ENCODE measurements around the gene EFCAB14.
"Not testable (repeated sequence)": the region's sequence is repeated elsewhere in the genome, so short reads cannot be mapped to it uniquely, and the experiment has no call there.

The EFCAB14 gene

GRCh38 chr1:46651152-46651551, 67.8 kb downstream of the EFCAB14 start:
- not testable (repeated sequence) for DNase-seq

DNA sequence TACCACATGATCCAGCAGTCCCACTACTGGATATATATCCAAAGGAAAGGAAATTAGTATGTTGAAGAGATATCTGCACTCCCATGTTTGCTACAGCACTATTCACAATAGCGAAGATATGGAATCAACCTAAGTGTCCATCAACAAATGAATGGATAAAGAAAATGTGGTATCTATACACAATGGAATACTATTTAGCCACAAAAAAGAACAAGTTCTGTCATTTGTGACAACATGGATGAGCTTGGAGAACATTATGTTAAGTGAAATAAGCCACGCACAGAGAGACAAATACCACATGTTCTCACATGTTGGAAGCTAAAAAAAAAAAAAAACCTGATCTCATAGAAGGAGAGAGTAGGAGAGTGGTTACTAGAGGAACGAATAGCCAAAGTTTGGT, 68.4 kb downstream of the EFCAB14 start:
- no peak for DNase-seq

DNA sequence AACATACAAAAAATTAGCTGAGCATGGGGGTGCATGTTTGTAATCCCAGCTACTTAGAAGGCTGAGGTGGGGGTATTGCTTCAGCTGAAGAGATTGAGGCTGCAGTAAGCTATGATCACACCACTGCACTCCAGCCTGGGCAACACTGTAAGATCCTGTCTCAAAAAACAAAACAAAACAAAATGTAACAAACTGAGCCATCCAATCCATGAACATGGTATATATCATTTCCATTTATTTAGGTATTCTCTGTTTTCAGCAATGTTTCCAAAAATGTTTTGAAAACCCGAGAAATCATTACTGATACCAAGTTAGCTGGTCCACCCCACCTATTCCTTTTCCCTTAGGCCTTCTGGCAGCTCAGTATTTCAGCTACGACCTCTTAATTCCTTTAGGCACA, 69.2 kb downstream of the EFCAB14 start:
- no peak for DNase-seq

DNA sequence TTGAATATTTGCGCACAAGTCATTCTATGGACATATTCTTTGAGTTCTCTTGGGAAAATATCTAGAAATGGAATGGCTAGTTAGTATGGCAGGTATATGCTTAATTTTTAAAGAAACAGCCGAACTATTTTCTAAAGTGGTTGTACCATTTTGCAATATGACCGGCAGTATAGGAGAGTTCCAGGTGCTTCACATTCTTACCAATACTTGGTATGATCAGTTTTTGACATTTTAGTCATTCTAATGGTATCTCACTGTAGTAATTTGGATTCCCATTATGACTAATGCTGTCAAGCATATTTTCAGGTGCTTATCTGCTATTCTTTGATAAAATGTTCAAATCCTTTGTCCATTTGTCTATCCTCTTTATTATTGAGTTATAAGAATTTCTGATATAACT, 71.3 kb downstream of the EFCAB14 start:
- DNase-seq: no peak

DNA sequence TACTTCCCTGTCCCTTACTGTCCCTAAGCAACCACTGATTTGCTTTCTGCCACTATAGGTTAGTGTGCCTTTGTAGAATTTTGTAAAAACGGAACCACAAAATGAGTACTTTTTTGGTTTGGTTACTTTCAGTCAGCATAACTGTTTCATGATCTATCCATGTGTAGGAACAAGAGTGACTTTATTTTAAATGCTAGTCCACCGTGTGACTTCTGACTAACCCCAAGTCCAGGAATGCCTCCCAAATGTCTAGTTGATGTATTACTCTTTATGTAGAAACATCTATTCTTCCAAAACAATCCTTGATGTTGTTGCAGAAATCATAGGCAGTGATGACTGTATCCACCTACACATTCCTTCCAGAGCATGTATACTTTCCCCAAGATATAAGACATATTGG, 72.1 kb downstream of the EFCAB14 start:
- no peak for DNase-seq

GRCh38 chr1:46646331-46646730, 72.6 kb downstream of the EFCAB14 start:
- DNase-seq: no peak

DNA sequence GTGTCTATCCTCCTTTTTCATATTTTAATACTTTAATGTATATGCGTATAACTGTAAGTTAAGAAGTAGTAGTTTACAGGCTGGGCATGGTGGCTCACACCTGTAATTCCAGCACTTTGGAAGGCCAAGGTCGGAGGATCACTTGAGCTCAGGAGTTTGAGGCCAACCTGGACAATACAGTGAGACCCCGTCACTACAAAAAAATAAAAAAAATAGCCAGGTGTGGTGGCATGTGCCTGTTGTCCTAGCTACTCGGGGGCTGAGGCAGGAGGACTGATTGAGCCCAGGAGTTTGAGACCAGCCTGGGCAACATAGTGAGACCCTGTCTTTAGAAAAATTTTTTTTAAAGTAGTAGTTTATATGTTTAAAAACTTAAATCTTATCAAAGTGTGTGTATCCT, 73.1 kb downstream of the EFCAB14 start:
- no peak for DNase-seq

DNA sequence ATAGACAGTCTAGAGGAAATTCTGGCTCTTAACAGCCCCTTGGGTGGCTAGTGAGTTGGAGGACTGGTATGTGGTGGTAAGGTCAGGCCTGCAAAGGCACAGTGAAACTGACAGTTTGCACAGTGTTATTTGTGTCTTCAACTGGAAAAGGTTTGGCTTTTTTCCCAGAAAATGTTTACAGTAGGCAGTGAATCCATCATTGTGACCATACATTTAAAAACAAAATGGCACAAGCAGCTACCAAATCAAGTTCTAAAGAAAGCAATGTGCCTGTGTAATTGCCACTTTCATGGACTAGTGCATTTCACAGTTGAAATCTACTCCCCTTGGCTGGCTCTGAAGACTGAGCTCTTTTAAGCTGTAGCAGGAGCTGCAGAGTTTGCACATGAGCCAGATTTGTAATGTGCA, 75.5 kb downstream of the EFCAB14 start:
- DNase-seq: peak; percentile 90

DNA sequence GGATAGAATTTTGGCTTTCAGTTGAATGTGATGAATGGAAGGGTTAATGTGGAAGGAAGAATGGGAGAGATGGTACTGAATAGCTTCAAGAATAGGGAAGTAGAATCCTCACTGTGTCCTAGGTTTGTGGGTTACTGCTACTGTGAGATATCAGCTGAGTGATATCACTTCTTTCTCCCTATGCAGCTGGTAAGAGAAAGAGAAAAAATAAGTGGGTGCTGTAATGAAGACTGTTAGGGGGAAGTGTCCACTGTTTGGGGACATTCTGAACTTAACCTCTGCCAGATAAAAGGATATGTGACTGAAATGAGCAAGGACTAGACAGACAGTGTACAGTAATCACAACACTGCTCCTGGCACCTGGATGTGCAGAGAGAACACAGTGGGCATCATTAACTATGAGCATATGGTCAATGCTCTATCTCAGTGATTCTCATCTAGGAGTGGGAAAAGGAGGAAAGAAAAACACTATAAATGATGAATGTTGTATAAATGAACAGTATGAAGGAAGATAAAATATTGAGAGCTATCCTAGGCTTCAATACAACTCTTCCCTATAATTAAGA, 76.7 kb downstream of the EFCAB14 start:
- DNase-seq: peak; percentile 27

DNA sequence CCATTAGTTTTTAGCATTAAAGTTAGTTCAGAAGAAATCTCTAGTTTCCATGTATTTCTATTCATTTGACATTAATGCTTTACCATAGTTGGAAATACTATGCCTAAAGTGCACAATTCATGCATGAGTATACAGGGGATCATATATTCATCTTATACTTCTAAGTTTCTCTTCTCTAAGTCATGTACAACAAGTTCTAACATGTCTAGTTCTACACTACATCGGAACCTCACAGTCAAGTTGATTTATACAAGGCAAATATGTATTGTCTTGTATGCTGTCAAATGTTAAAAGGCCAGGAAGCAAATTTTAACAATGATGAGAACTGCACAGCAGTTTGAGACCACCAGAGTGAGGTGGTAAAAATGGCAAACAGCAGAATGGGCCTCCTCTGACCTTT, 79.4 kb downstream of the EFCAB14 start:
- no peak for DNase-seq

DNA sequence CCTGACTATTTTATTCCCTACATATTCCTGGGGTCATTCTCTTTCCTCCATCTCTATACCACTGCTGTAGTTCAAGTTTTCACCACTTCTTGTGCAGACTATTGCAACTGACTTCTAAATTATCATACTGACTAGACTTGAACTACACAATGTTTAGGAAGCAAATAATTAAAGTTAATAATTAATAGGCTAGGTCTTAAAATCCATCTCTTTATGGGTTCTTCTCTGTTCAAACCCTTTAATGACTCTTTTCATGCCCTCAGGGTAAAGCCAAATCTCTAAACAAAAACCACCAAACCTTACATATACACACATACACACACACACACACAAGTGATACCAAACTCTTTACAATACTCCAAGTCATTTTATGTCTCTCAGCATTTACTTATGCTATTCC, 80.0 kb downstream of the EFCAB14 start:
- DNase-seq: no peak

DNA sequence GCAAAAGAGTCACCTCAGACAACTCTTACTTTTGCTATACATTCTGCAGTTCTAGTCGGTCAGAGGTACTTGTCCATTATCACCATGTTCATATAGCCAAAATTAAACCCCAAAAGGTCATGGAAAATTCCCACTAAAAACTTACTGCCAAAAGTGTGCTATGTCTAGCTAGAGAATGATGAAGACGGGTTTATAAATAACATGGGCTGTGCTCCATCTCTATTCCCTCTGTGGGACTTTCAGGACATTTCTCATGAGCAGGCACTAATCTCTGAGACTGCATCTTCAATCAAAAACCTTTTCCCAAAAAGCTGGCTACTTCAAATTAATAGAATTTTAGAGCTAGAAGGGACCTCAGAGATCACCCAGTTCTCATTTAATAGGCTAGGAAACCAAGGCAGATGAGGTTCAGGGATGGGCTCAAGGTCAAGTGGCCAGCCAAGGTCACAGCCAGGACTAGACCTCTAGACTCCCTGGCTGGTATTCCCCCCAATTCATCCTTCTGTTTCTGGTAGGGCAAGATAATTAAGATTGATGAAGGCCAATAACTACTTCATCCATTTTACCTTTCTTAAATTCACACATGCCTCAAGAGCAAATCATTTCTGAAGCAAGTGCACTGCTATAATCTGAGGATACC, 81.3 kb downstream of the EFCAB14 start:
- no peak for DNase-seq

- no peak for DNase-seq
These were observed 83.7 kb downstream of the EFCAB14 start for GRCh38 chr1:46635205-46635604.

GRCh38 chr1:46630719-46631118, 88.2 kb downstream of the EFCAB14 start:
- no peak for DNase-seq

Data from NCI-H2171 treated with DMSO at 0.1 percent for 48 hours (cell line).